Fibroblast of skin of abdomen (primary cell): ENCODE measurements around the gene BAHCC1.

Experiments
- DNase-seq: peaks from one replicate; pipeline ENCODE4 v3.0.0-alpha.2; 2013

Gene BAHCC1

DNA sequence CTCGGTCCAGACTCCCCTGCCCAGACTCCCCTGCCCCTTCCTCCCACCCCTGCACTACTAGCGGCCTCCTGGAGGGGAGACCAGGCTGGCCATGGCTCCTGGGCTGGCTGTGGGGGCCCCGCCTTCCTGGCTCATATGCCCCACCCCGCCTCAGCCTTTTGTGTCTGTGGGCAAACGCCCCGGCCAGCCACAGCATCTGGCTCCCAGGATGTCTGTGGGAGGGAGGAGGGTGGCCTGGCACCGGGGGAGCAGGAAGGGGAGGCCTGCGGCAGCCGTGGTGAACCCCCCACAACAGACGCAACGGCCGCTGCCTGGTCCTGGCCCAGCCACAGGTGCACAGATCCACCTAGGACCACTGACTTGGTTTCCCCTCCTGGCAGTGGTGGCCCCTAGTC, 32.9 kb downstream of the BAHCC1 start:
- no peak for DNase-seq

DNA sequence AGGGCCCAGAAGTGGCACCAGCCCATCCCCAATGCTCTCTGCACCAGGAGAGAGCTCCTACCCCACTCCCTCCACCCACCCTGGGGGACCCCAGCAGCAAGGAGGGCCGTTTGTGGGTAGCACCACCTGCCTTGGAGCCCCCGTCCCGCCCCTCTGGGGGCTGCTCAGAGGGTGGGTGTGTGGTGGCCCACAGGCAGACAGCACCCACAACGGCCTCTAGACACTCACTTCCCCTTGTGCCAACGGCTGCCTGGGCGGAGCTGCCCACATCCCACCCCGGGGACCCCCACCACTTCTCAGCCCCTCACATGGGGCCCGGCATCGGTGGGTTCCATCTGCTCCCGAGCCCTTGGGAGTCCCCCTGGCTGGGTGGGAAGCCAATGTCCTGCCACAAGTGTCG, 33.3 kb downstream of the BAHCC1 start:
- no peak for DNase-seq

DNA sequence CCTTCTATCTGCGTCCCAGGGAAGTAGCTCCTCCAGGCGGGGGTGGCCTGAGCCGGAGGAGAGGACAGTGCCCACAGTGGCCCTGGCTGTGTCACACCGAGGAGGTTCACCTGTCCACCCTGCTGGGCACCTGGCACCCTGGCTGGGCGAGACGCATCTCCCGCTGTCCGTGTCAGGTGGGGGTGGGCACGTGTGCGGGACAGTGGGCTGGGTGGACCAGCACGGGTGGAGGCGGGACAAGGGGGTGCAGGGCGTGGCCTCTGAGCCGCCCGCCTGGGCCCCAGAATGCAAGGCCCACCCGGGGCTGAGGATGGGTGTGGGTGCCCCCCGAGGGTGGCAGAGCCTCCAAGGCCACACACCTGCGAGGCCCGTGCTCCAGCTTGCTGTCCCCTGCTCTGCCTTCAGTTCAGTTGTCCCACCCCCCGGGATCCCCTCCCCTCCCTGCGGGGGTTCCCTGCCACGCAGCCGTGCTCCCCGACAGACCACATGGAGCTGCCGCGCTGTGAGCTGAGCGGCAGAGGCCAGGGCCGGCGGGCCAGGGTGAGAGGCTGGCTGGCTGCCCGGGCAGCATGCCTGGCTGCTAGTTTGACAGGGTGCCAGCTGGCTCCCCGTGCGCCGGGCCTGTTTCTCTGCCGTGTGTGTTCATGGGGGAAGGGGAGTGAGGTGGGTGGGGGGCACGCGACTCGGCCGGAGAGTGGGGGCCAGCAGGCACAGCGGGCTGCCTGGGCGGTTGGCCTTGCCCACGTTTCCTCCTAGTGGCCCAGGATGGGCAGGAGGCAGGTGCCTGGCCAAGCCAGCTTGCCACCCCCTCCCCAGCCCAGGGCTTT, 33.9 kb downstream of the BAHCC1 start:
- peak; percentile 77 for DNase-seq

DNA sequence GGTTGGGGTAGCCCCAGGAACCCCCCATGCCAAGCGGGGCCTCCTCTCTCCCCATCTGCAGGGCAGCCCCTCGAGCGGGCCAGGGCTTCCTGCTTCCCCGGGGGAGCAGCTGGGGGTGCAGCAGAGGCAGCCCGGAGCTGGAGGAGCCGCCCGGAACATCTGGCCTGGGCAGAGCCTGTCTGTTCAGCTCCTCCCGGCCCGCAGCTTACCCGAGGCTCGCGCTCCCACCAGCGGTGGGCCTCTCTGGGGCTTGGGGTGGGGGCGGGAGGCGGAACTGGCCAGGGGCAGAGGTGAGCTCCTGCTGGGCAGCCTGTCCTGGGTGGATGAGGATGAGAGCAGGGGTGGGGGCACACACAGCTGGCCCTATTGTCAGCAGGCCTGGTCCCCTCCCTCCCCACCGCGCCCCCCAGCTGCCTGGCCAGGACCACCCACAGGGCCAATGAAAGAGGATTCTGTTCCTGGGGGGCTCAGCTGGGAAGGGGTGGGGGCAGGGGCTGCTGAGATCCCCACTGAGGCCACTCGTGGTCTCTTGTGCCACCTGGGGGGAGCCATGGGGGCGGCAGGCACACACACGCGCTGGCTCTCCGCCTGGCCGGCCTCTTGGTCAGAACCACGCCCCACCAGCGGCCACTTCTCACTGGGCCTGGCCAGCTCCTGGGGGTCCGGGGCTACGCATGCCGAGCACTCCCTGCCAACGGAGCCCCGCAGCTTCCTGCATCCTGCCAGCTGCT, 34.7 kb downstream of the BAHCC1 start:
- peak; percentile 47 for DNase-seq

DNA sequence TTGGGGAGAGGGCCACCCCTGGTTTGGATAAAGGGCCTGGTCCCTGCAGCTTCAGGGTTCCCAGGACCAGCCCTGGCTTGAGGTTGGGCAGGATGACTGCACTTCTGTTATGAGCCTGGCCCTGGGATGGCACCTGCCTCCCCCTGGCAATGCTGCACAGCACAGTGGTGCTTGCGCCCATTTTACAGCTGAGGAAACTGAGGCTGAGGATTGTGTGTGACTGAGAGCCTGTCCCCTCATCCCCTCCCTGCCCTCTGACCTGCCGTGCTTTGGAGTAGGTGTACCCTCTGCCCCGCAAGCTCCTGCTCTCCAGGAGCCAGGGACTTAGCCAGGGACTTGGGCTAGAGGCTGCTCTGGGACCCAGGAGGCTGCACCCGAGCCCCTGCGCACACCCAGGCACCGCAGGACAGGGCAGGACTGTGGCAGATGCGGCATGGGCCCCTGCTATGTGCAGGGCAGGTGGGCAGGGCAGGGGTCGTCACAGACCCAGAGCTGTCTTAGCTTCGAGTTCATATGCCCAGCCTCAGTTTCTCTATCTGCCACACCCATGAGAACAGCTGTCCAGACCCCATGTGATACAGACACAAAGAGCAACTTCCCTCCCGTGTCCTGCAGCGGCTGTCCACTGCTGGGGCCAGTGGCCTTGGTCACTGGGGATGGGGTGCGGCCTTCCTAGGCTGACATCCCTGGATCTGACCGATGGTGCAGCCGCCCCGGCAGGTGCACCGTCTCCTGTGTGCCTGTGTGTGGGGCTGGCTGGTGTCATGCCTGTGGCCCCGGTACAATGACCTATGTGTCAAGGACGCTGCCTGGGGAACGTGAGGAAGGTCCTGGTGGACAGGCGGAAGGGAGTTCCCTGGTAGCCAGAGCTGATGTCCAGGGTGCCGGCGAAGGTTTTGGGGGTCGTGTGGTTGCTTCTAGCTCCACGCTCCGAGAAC, 36.6 kb downstream of the BAHCC1 start:
- DNase-seq = no peak

DNA sequence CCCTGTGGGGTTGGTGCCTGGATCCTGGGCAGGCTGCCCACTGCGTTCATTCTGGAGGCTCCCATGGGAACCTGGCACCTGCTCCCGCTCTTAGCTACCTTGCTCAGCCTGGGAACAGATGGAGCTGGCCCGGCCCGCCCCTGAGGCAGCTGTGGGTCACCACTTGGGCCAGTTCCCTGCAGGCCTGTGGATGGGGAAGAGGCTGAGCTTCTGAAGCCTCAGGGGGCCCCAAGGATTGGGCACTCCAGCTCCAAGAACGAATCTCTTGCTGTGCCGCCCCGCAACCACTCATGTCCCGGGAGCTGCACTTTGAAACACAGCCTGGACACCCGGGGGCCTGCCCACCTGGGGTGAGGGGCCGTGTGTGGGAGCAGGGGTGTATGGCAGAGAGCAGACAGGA, 37.7 kb downstream of the BAHCC1 start:
- no peak for DNase-seq

DNA sequence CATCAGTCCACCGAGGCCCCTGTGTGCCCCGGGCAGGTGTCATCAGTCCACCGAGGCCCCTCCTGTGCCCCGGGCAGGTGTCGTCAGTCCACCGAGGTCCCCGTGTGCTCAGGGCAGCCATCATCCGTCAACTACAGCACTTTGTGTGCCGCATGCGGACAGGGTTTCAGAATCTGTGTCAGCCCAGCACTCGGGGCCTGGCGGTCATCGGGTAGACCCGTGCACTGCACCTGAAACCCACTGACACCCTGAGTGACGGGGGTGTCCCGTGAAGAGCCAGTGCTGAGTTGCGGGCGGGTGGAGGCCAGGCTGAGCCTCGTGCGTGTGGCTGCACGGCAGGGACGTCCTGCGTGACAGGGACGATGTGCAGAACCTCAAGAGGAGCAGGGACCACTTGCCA, 38.4 kb downstream of the BAHCC1 start:
- DNase-seq = no peak

DNA sequence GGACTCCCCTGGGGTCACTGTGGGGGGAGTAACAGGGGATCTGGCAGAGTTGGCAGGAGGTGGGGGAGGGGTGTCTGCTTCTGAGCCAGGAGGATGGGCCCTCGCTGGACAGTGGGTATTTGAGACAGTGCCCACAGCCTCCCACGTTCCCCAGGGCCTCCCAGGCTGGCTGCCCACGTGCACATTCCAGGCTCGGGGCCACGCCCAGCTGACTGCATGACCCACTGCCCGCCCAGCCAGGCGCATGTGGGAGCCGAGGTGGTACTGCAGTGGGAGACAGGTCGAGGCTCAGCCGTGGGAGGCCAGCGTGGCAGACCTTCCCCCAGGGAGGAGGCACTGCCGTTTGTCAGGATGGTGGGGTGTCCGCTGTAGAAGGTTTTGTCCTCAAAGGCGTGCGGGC, 38.8 kb downstream of the BAHCC1 start:
- DNase-seq = no peak

DNA sequence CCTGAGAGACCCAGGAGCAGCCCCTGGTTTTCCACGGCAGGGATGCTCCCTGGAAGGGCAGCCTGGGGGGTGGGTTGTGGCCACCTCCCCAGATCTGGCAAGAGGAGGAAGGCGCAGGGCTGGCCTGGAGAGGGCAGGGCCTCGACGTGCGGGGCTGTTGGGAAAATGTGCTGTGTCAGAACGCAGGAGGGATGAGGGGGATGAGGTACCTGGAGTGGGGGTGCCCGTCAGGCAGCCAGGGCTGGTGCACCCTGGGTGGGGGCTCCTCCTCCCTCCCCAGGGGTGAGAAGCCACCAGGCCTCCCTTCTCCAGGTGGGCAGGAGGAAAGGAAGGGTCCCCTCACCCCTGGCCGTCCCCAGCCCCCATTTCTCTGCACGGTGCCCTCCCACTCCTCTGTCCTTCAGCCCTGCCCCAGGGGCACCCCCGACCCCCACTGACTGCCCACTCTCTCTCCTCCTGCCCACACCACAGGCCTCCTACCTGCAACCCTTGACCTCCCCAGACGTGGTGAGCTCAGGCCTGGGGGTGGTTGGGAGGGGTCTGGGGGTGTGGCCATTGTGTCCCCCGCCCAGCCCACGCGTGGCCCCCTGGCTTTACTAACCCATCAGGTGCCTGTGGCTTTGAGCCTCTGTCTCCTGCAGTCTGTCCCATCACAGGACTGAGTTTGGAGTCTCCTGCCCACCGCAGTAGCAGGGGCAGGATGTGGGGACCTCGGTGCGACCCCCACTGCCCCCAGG, 39.6 kb downstream of the BAHCC1 start:
- DNase-seq = no peak

DNA sequence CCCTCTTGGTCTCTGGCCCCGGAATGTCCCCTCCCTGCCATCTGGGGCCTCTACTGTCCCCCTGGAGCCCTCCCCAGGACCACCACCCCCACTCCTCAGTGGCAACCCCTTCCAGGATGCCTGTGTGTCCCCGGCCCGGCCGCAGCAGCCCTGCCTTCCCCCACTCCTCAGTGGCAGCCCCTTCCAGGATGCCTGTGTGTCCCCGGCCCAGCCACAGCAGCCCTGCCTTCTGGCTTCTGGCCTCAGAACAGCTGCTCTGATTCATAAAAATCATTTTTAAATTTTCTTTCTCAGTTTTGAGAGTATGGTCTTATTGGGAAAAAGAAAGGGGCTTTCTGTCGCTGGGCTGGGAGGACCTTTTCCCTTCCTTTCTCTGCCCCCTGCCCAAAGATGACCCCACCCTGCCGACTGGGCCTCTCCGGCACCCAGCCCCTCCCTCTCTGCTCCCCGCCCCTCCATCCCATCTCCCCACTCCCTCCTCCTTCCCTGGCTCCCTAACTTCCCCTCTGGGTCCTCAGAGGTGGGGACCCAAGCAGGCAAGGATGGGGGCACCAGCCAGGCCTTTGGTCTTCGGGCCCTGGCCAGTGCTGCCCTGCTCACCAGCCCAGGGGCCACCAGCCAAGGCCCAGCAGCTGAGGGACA, 40.5 kb downstream of the BAHCC1 start:
- DNase-seq = no peak

DNA sequence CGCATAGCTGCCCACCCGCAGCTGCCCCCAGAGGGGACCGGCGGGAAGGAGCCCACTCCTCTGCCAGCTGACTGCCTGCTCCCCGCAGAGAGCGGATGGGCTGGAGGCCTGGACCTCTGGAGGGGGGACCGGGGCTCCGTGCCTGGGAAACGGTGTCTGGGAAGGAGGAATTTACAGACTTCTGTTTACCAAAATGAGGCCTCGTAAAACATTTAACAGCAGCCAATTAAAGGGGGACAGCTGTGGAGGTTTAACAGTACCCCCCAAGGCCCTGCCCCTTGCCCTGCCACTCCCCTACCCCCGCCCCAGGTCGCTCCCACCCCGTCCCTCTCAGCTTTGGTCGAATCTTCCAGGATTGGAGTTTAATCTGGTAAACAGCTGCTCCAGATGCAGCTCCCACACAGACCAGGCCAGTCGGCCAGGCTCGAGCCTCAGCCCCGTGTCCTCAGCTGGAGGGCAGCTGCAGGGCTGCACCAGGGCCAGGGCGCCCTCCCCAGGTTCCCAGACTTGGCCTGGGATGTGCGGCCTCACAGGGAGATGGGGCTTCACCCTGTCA, 41.1 kb downstream of the BAHCC1 start:
- DNase-seq = no peak

DNA sequence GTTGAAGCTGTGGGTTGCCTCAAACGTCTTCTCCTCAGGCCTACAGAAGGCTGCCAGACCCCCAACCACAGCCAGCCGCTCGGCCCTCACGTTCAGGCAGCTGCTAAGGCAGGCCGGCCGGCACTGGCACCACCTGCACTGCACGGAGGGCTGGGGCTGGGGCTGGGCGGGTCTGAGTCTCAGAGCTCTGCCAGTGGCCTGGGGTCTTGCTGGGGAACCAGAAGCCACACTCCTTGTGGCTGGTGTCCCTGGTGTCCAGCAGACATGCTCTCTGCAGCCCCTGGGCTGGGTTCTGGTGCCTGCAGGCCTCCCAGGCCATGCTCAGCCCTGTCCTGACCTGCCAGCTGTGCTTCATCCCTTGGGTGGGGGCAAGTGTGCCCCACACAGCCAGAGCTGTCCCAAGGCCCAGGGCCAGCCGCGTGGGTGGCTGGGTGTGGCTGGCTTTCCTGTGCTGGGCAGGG, 42.0 kb downstream of the BAHCC1 start:
- no peak for DNase-seq

DNA sequence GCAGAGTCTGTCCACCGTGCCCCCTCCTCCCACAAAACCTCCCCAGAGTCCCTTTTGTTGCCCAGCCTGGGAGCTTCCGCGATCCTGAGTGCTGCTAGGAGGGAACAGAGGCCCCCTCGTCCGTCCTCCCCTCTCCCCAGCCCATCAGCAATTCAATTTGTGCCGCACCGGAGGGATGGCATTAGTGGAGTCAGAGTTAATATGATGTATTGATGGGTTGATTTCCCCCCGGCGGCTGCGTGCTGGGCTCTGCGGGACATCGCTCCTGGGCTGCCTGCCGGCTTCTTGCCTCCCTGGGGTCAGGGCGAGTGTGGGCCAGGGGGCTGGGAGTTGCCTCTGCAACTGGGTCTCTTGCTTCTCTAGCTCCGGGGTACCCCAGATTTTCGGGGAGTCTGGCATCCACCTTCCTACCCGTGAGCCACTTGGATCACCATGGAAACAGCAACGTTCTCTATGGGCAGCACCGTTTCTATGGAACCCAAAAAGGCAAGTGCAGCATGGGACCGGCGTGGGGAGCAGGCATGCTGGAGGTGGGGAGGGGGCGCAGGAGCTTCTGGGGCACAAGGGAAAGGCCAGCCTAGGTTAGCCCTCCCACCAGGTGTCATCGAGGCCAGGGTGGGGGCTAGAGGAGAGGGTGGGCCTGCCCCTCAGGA, 42.9 kb downstream of the BAHCC1 start:
- DNase-seq = no peak

DNA sequence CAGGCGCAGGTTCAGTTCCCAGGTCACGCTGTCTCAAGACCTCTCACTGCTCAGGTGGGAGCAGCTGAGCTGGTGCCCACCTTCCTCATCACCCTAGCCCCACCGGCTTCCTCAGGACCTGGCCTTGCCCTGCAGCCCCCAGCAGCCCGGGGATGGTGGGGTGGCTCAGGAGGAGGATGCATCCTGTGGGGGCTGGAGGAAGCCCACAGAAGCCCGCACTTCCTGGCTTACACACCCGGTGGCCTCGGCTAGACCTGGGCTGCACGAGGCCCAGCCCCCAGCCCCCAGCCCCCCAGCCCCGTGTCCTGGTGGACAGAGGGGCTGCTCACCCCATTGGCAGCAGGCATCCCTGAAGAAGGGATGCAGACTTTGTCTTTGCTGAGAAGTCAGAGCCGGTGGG, 43.4 kb downstream of the BAHCC1 start:
- no peak for DNase-seq

DNA sequence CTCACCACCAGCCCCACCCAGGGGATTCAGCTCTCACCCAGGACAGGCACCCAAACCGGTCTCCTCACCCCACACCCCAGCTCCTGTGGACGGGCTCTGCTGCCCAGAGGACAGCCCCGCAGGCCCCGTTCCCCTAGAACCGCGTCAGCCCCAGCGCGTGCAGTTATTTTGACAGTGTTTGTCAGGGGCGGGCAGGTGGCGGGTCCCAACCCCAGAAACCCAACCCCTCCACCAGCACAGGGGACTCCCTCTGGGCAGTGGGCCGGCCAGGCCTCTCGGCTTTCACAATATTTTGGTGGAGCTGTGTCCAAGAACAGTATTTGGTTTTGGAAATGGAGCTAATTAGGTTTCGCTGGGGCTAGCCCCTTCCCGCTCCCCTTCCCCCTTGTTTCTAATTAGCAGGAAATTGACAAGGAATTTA, 44.8 kb downstream of the BAHCC1 start:
- no peak for DNase-seq

DNA sequence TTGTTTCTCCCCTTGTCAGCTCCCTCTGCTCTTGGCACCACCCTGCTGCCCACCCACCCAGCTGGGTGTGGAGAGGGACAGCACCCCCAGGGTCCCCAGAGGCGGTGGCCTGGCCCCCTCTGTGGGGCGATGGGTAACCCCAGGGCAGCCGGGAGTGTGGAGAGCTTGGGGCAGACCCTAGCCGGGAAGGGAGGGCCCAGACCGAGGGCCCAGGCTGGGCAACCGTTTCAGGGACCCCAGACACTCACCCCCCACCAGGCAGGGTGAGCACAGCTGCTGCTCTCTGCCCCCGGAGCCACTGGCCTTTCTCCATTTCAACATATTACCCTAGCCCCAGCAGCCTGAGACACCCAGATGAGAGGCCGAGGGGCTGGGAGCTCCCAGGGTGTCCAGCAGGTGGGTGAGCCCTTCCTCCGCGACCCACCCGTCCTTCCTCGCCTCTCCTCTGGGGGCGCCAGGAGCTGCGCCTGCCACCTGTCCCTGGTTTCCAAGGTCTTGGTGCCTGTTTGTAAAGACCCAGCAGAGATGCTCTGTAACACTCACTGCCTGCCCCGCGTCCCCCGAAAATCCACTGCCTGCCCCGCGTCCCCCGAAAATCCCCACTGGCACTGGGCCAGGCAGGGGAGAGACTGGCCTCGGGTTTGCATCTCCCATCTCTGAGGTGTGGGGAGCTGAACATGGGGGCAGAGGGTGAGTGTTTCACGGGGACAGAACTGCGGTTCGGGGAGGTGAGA, 45.4 kb downstream of the BAHCC1 start:
- DNase-seq = no peak

DNA sequence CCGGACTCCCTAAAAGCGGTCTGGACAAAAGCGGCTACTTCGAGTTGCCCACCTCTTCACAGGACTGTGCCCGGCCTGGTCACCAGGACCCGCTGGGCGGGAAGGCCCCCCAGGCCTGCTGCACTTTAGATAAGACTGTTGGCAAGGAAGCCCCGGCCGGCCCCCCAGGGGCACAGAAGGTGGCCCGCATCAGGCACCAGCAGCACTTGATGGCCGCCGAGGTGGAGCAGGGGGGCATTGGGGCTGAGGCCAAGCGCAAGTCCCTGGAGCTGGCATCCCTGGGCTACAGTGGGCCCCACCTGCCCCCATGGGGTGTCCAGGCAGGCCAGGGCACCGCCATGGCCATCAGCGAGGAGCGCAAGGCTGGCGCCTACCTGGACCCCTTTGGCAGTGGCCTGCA, 47.5 kb downstream of the BAHCC1 start:
- DNase-seq = no peak

DNA sequence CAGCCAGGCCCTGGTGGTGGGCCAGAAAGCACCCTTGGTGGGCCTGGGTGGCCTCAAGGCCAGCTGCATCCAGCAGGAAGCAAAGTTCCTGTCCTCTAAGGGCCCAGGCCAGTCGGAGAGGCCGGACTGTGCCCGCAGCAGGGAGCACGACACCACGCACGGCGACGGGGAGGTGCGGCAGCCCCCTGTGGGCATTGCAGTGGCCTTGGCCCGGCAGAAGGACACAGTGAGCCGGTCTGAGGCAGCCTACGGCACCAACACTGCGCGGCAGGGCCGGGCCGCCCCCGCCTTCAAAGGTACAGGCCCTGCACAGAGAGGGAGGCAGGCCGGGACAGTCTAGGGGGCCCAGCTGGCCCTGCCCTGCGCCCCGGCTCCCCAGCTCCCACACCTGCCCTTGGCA, 48.0 kb downstream of the BAHCC1 start:
- DNase-seq = no peak

DNA sequence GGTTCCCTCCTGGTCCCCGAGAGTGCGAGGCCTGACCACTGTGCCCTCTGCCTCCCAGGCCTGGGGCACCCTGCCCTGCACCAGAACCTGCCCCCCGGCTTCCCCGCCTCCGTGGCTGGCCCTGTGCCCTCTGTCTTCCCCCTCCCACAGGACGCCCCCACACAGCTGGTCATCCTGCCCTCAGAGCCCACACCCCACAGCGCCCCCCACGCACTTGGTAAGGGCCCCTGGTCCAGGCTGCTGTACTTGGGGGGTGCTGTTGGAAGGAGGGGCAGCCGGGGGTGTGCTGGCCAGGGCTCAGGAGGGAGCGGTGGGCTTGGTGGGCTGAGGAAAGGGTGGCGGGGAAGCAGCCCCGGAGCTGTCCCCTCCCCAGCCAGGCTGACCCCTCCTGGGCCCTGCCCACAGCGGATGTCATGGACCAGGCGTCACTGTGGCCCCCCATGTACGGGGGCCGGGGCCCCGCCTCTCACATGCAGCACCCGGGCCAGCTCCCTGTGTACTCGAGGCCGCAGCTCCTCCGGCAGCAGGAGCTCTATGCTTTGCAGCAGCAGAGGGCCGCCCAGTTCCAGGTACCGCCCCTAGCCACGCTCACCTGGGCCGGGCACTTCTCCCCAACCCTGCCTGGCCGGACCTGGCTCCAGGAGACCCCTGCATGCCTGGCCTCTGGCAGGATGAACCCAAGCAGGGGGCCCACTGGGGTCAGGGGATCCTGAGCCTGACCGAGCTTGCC, 49.5 kb downstream of the BAHCC1 start:
- DNase-seq = no peak
